ENCODE measurements around the gene SEC14L1.

Gene SEC14L1

GRCh38 chr17:77213778-77214132 is 73.0 kb downstream of the SEC14L1 start:
- H3K9me3 Mint-ChIP-seq, result no peaks in the 10 kb centered on the region
- no peak for TF ChIP-seq CTCF (IDR thresholded peaks at IDR 0.05; ENCODE audit: unreplicated experiment in 3 of 3)
- H3K4me1 Mint-ChIP-seq, result peaks cover 40% of the 10 kb centered on the region
- no peak overlapping the region for H3K4me3 Mint-ChIP-seq
- H3K27ac Mint-ChIP-seq, result no peak overlapping the region
- no peaks in the 10 kb centered on the region for H3K27me3 Mint-ChIP-seq (ENCODE audit: low read depth)
- H3K36me3 Mint-ChIP-seq (ENCODE audit: low read depth), result peaks cover 78% of the 10 kb centered on the region

- Mint-ChIP-seq H3K4me1 (peaks cover 38% of the 10 kb centered on the region), H3K4me3 (peak overlapping the region in 1 of 3 experiments; percentile 13), H3K27ac (peak overlapping the region; percentile 23 to 46 (median 37)), H3K36me3 (ENCODE audit: low read depth) (peaks cover 78% of the 10 kb centered on the region), H3K27me3 (ENCODE audit: low read depth) (no peaks in the 10 kb centered on the region), H3K9me3 (no peaks in the 10 kb centered on the region)
- TF ChIP-seq CTCF (IDR thresholded peaks at IDR 0.05; ENCODE audit: unreplicated experiment in 3 of 3), result no peak
Measured at GRCh38 chr17:77214328-77214727, 73.6 kb downstream of the SEC14L1 start.

GRCh38 chr17:77214743-77215142 is 74.0 kb downstream of the SEC14L1 start:
- TF ChIP-seq CTCF (IDR thresholded peaks at IDR 0.05; ENCODE audit: unreplicated experiment in 3 of 3), result peak; percentile 40 to 55 (median 42)
- Mint-ChIP-seq H3K4me1 (peaks cover 35% of the 10 kb centered on the region), H3K27me3 (ENCODE audit: low read depth) (no peaks in the 10 kb centered on the region)

GRCh38 chr17:77215281-77215680 is 74.5 kb downstream of the SEC14L1 start:
- Mint-ChIP-seq H3K4me3 (no peak overlapping the region), H3K4me1 (peaks cover 30% of the 10 kb centered on the region), H3K36me3 (ENCODE audit: low read depth) (peaks cover 70% of the 10 kb centered on the region), H3K9me3 (no peaks in the 10 kb centered on the region), H3K27me3 (ENCODE audit: low read depth) (no peaks in the 10 kb centered on the region), H3K27ac (peak overlapping the region in 2 of 3 experiments; percentile 37 to 55)
- no peak for TF ChIP-seq CTCF (IDR thresholded peaks at IDR 0.05; ENCODE audit: unreplicated experiment in 3 of 3)

More at GRCh38 chr17:77214743-77215142, 74.0 kb downstream of the SEC14L1 start:
- Mint-ChIP-seq H3K27ac (peak overlapping the region; percentile 23 to 46 (median 37)), H3K9me3 (no peaks in the 10 kb centered on the region), H3K4me3 (peak overlapping the region in 1 of 3 experiments; percentile 13), H3K36me3 (ENCODE audit: low read depth) (peaks cover 74% of the 10 kb centered on the region)

- TF ChIP-seq CTCF (IDR thresholded peaks at IDR 0.05; ENCODE audit: unreplicated experiment in 3 of 3), result no peak
- Mint-ChIP-seq H3K27me3 (ENCODE audit: low read depth) (no peaks in the 10 kb centered on the region), H3K27ac (peak overlapping the region; percentile 13 to 39 (median 25)), H3K4me1 (peaks cover 22% of the 10 kb centered on the region), H3K4me3 (no peak overlapping the region), H3K36me3 (ENCODE audit: low read depth) (peaks cover 60% of the 10 kb centered on the region), H3K9me3 (no peaks in the 10 kb centered on the region)
Measured at GRCh38 chr17:77216486-77216885, 75.7 kb downstream of the SEC14L1 start.

GRCh38 chr17:77217123-77217522 is 76.4 kb downstream of the SEC14L1 start:
- Mint-ChIP-seq H3K27me3 (ENCODE audit: low read depth) (no peaks in the 10 kb centered on the region), H3K9me3 (no peaks in the 10 kb centered on the region), H3K4me1 (peaks cover 20% of the 10 kb centered on the region), H3K36me3 (ENCODE audit: low read depth) (peaks cover 54% of the 10 kb centered on the region), H3K27ac (peak overlapping the region in 1 of 3 experiments; percentile 39), H3K4me3 (no peak overlapping the region)
- TF ChIP-seq CTCF (IDR thresholded peaks at IDR 0.05; ENCODE audit: unreplicated experiment in 3 of 3), result no peak

Measured in nephron (organoid).